Measurements from ENCODE around the gene PRPF38B. TPM values are rescaled to one million over a fixed set of nuclear protein-coding genes. Genes with fewer than 3 reads are reported as not detected.

Gene PRPF38B
- total and polyA plus RNA-seq, 2 experiments from 2014 or later = 40.5 to 86.4 TPM

- H3K27ac Mint-ChIP-seq = no peak overlapping the region
- no peak overlapping the region for H3K4me3 ChIP-seq
- H3F3A ChIP-seq (replicated peaks; ENCODE audit: low read depth) = no peaks in the 10 kb centered on the region
- no peaks in the 10 kb centered on the region for H3K4me1 ChIP-seq (ENCODE audit: insufficient read depth)
- TF ChIP-seq, protein P1, sequence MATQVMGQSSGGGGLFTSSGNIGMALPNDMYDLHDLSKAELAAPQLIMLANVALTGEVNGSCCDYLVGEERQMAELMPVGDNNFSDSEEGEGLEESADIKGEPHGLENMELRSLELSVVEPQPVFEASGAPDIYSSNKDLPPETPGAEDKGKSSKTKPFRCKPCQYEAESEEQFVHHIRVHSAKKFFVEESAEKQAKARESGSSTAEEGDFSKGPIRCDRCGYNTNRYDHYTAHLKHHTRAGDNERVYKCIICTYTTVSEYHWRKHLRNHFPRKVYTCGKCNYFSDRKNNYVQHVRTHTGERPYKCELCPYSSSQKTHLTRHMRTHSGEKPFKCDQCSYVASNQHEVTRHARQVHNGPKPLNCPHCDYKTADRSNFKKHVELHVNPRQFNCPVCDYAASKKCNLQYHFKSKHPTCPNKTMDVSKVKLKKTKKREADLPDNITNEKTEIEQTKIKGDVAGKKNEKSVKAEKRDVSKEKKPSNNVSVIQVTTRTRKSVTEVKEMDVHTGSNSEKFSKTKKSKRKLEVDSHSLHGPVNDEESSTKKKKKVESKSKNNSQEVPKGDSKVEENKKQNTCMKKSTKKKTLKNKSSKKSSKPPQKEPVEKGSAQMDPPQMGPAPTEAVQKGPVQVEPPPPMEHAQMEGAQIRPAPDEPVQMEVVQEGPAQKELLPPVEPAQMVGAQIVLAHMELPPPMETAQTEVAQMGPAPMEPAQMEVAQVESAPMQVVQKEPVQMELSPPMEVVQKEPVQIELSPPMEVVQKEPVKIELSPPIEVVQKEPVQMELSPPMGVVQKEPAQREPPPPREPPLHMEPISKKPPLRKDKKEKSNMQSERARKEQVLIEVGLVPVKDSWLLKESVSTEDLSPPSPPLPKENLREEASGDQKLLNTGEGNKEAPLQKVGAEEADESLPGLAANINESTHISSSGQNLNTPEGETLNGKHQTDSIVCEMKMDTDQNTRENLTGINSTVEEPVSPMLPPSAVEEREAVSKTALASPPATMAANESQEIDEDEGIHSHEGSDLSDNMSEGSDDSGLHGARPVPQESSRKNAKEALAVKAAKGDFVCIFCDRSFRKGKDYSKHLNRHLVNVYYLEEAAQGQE (IDR thresholded peaks at IDR 0.05; ENCODE audit: unreplicated experiment) = no peak
- TF ChIP-seq JUNB (IDR thresholded peaks at IDR 0.05; ENCODE audit: unreplicated experiment) (no peak), POLR2AphosphoS5 (IDR thresholded peaks at IDR 0.05; ENCODE audit: low read depth) (no peak), ETS1 (IDR thresholded peaks at IDR 0.05) (no peak), EZH2 (IDR thresholded peaks at IDR 0.05; ENCODE audit: low read depth, unreplicated experiment) (no peak), ZNF331 (CRISPR knock-in tag; IDR thresholded peaks at IDR 0.05; ENCODE audit: low read depth) (no peak), CREB1 (CRISPR knock-in tag; IDR thresholded peaks at IDR 0.05; ENCODE audit: low read depth) (no peak), ZNF114 (CRISPR knock-in tag; IDR thresholded peaks at IDR 0.05) (no peak), NANOG (IDR thresholded peaks at IDR 0.05; ENCODE audit: borderline replicate concordance) (no peak), STAT1 (IDR thresholded peaks at IDR 0.05; ENCODE audit: unreplicated experiment) (no peak)
- TF ChIP-seq, protein P2, sequence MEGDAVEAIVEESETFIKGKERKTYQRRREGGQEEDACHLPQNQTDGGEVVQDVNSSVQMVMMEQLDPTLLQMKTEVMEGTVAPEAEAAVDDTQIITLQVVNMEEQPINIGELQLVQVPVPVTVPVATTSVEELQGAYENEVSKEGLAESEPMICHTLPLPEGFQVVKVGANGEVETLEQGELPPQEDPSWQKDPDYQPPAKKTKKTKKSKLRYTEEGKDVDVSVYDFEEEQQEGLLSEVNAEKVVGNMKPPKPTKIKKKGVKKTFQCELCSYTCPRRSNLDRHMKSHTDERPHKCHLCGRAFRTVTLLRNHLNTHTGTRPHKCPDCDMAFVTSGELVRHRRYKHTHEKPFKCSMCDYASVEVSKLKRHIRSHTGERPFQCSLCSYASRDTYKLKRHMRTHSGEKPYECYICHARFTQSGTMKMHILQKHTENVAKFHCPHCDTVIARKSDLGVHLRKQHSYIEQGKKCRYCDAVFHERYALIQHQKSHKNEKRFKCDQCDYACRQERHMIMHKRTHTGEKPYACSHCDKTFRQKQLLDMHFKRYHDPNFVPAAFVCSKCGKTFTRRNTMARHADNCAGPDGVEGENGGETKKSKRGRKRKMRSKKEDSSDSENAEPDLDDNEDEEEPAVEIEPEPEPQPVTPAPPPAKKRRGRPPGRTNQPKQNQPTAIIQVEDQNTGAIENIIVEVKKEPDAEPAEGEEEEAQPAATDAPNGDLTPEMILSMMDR (conservative IDR thresholded peaks at IDR 0.05; ENCODE audit: low read depth in 2 of 2) = no peak
- H3K36me3 Mint-ChIP-seq (ENCODE audit: low read depth) = peaks cover 10% of the 10 kb centered on the region
- no peaks in the 10 kb centered on the region; the same call in 2 of the 3 replicates for H3K4me1 Mint-ChIP-seq
- no peaks in the 10 kb centered on the region for H3K36me3 ChIP-seq (ENCODE audit: insufficient read depth)
- H3K27me3 ChIP-seq (ENCODE audit: insufficient read depth) = no peaks in the 10 kb centered on the region
- no peak overlapping the region for H2AFZ ChIP-seq
- DNase-seq (ENCODE audit: low spot score) = no peak
- H4K20me1 ChIP-seq (replicated peaks; ENCODE audit: insufficient read depth) = no peaks in the 10 kb centered on the region
- H3K9me3 Mint-ChIP-seq = peaks cover 21% of the 10 kb centered on the region
- no peak overlapping the region for H3K27ac ChIP-seq (ENCODE audit: low read depth)
- no peak for ATAC-seq
- H3K27me3 Mint-ChIP-seq (ENCODE audit: insufficient read depth, low read depth, poor library complexity) = peaks cover 4% of the 10 kb centered on the region
- no peak overlapping the region for H3K4me3 Mint-ChIP-seq
- no peaks in the 10 kb centered on the region for H3K79me2 ChIP-seq (replicated peaks; ENCODE audit: insufficient read depth)
- no peak overlapping the region for H3K4me2 ChIP-seq
- H3K9me2 ChIP-seq (ENCODE audit: insufficient read depth) = no peaks in the 10 kb centered on the region
Observed at GRCh38 chr1:108671143-108671542, 21.0 kb upstream of the PRPF38B start.
